ENCODE measurements around the gene RPS6KB2.

- TF ChIP-seq CTCF (IDR thresholded peaks at IDR 0.05; ENCODE audit: poor library complexity): no peak
- no peak for TF ChIP-seq EZH2 (IDR thresholded peaks at IDR 0.05; ENCODE audit: borderline replicate concordance)
- no peak for TF ChIP-seq EZH2phosphoT487 (IDR thresholded peaks at IDR 0.05; ENCODE audit: low read depth, severe bottlenecking, unreplicated experiment)
Measured at GRCh38 chr11:67406969-67407687, 21.2 kb upstream of the RPS6KB2 start.
